Osteocyte (in vitro differentiated cells): Measurements from ENCODE around the gene EEF1B2. TPM values are rescaled to one million over a fixed set of nuclear protein-coding genes. Genes with fewer than 3 reads are reported as not detected.
A peak's percentile ranks its signal among the peaks of the same experiment; 100 is the strongest.
"Not testable (repeated sequence)": the region's sequence is repeated elsewhere in the genome, so short reads cannot be mapped to it uniquely, and the experiment has no call there.

Experiments
- DNase-seq: peaks from one replicate; pipeline ENCODE4 v3.0.0; 2021; ENCODE audit warnings: mixed read lengths; ENCODE audit not compliant: unreplicated experiment; ENCODE audit errors: extremely low spot score
- H3K27ac Mint-ChIP-seq: one replicate; pipeline ENCODE4 v1.8.0; 2021; ENCODE audit warnings: mild to moderate bottlenecking, mixed read lengths; ENCODE audit not compliant: unreplicated experiment
- H3K27me3 Mint-ChIP-seq: one replicate; pipeline ENCODE4 v1.8.0; 2021; ENCODE audit warnings: mixed read lengths; ENCODE audit not compliant: unreplicated experiment
- H3K36me3 Mint-ChIP-seq: one replicate; pipeline ENCODE4 v1.8.0; 2021; ENCODE audit warnings: mixed read lengths; ENCODE audit not compliant: unreplicated experiment
- H3K4me1 Mint-ChIP-seq: one replicate; pipeline ENCODE4 v1.8.0; 2021; ENCODE audit warnings: mixed read lengths; ENCODE audit not compliant: unreplicated experiment
- H3K4me3 Mint-ChIP-seq: one replicate; pipeline ENCODE4 v1.8.0; 2021; ENCODE audit warnings: mild to moderate bottlenecking, moderate library complexity, mixed read lengths; ENCODE audit not compliant: unreplicated experiment
- H3K9me3 Mint-ChIP-seq: one replicate; pipeline ENCODE4 v1.8.0; 2021; ENCODE audit warnings: mixed read lengths; ENCODE audit not compliant: unreplicated experiment
- total RNA-seq: library from RNA; stranded (reverse); gene quantifications from 2 replicates; pipeline ENCODE4 v1.2.1, GENCODE V29; 2021
- TF ChIP-seq, protein P1 (sequence below): fragments of 200-600 bp; sonication (generic); IDR thresholded peaks from 2 replicates; pipeline ENCODE4 v1.5.0; 2021; ENCODE audit warnings: antibody characterized with exemption, mild to moderate bottlenecking, moderate library complexity

The EEF1B2 gene
- total RNA-seq, 1 donor from 2014 or later: 433 TPM

DNA sequence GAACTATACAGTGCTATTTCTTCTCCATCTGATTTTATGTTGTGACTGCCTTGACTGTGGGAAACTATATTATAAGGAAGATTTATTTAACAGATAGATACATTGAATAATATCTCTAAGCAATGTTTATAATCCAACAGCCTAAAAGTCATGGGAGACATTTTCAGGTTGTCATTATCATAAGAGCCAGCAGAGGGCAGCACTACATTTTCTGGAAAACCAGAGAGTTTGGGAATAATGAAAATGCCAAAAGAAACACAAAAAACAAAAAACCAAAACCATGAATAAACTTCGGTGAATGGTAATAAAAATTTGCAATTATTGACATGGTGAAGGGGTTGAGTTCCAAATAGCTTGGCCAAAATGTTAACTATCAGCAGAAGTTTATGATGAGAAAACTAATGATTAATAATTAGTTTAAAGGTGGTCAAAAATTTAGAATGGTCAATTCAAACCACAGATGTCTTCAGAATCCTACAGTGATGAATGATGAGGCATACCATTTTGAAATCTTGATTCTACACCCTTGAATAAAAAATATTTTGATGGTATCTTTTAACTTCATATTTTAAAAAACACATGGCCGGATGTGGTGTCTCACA is 4.7 kb downstream of the EEF1B2 start:
- DNase-seq: no peak
- Mint-ChIP-seq H3K4me3 (no peak overlapping the region), H3K4me1 (peaks cover 18% of the 10 kb centered on the region), H3K9me3 (no peaks in the 10 kb centered on the region), H3K36me3 (peaks cover 34% of the 10 kb centered on the region), H3K27me3 (no peaks in the 10 kb centered on the region), H3K27ac (peak overlapping the region; percentile 34)
- TF ChIP-seq, protein P1, sequence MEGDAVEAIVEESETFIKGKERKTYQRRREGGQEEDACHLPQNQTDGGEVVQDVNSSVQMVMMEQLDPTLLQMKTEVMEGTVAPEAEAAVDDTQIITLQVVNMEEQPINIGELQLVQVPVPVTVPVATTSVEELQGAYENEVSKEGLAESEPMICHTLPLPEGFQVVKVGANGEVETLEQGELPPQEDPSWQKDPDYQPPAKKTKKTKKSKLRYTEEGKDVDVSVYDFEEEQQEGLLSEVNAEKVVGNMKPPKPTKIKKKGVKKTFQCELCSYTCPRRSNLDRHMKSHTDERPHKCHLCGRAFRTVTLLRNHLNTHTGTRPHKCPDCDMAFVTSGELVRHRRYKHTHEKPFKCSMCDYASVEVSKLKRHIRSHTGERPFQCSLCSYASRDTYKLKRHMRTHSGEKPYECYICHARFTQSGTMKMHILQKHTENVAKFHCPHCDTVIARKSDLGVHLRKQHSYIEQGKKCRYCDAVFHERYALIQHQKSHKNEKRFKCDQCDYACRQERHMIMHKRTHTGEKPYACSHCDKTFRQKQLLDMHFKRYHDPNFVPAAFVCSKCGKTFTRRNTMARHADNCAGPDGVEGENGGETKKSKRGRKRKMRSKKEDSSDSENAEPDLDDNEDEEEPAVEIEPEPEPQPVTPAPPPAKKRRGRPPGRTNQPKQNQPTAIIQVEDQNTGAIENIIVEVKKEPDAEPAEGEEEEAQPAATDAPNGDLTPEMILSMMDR: peak; percentile 78

DNA sequence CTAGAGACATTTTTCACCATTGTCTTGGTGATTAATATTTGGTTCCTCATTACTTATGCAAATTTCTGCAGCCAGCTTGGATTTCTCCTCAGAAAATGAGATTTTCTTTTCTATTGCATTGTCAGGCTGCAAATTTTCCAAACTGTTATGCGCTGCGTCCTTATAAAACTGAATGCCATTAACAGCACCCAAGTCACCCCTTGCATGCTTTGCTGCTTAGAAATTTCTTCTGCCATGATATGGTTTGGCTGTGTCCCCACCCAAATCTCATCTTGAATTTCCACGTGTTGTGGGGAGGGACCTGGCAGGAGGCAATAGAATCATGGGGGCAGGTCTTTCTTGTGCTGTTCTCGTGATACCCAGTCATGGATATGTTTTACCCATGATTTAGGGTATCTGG is 8.5 kb downstream of the EEF1B2 start:
- H3K27me3 Mint-ChIP-seq, H3K4me1 Mint-ChIP-seq, H3K4me3 Mint-ChIP-seq, H3K9me3 Mint-ChIP-seq, H3K27ac Mint-ChIP-seq, DNase-seq: not testable (repeated sequence)
- H3K36me3 Mint-ChIP-seq: peaks cover 12% of the 10 kb centered on the region

DNA sequence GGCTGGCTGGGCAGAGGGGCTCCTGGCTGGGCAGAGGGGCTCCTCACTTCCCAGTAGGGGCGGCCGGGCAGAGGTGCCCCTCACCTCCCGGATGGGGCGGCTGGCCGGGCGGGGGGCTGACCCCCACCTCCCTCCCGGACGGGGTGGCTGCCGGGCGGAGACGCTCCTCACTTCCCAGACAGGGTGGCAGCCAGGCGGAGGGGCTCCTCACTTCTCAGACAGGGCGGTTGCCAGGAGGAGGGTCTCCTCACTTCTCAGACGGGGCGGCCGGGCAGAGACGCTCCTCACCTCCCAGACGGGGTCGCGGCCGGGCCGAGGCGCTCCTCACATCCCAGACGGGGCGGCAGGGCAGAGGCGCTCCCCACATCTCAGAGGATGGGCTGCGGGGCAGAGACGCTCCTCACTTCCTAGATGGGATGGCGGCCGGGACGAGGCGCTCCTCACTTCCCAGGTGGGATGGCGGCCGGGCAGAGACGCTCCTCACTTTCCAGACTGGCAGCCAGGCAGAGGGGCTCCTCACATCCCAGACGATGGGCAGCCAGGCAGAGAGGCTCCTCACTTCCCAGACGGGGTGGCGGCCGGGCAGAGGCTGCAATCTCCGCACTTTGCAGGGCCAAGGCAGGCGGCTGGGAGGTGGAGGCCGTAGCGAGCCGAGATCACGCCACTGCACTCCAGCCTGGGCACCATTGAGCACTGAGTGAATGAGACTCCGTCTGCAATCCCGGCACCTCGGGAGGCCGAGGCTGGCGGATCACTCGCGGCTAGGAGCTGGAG is 12.1 kb downstream of the EEF1B2 start:
- DNase-seq: peak; percentile 60
- not testable (repeated sequence) for H3K9me3 Mint-ChIP-seq, H3K4me1 Mint-ChIP-seq, H3K27ac Mint-ChIP-seq, H3K4me3 Mint-ChIP-seq, H3K27me3 Mint-ChIP-seq
- peaks cover 12% of the 10 kb centered on the region for H3K36me3 Mint-ChIP-seq

DNA sequence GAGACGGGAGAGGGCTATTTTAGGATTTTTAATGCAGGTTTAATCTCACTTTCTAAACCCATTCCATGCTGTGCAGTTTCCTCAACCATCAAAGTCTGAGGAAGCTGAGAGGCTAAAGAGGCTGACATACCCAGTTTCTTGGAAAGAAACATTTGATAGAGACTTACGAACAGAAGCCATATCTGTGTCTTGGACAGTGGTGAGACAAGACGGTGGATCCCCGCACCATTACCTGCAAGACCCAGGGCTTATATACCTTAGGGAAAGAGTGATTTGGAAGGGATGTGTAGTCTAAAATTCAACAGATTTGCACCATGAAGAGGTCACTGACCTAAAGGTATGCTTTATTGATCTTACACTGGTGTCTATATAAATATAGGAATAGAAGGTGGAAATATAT is 13.5 kb downstream of the EEF1B2 start:
- Mint-ChIP-seq H3K27me3 (no peaks in the 10 kb centered on the region), H3K9me3 (no peaks in the 10 kb centered on the region), H3K27ac (no peak overlapping the region), H3K4me1 (no peaks in the 10 kb centered on the region), H3K36me3 (peaks cover 10% of the 10 kb centered on the region), H3K4me3 (no peak overlapping the region)
- DNase-seq: no peak
- TF ChIP-seq, protein P1: no peak

DNA sequence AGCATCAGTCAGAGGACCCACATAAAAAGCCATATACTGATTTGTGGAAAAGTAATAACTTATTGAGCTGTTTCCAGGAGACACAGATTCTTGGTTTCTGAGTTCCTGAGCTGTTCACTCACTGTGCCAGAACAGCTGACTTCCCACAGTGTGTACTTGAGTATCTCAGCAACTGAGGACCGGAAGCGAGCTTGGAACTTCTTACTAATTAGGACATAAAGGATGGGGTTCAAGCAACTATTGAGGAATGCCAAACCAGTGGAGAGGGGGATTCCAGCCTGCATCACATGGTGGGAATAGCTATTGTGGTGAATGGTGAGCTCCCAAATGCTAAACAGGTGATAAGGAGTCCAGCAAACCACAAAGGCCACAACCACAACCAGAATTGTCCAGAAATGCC is 16.4 kb downstream of the EEF1B2 start:
- no peaks in the 10 kb centered on the region for H3K27me3 Mint-ChIP-seq
- H3K9me3 Mint-ChIP-seq: no peaks in the 10 kb centered on the region
- no peak overlapping the region for H3K27ac Mint-ChIP-seq
- H3K4me3 Mint-ChIP-seq: no peak overlapping the region
- DNase-seq: no peak
- H3K4me1 Mint-ChIP-seq: no peaks in the 10 kb centered on the region
- peaks cover 7% of the 10 kb centered on the region for H3K36me3 Mint-ChIP-seq
- TF ChIP-seq, protein P1: no peak

DNA sequence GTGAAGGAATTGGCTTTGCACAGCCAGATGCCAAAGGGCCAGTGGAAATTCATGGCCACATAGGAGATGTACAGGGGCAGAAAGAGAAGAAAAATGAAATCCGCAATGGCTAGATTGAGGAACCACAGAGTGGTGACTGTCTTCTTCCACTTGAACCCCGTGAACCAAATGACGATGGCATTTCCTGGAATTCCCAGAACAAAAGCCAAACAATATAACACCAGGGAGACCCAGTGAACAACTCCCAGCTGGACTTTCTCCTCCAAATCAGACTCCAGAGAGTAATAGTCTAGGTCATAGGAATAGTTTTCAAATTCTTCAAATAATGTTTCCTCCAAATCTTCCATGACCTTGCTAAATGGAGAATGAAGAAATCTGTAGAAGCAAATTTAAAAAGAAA is 17.2 kb downstream of the EEF1B2 start:
- Mint-ChIP-seq H3K4me3 (no peak overlapping the region), H3K9me3 (no peaks in the 10 kb centered on the region), H3K27me3 (no peaks in the 10 kb centered on the region), H3K27ac (no peak overlapping the region), H3K36me3 (peaks cover 7% of the 10 kb centered on the region), H3K4me1 (no peaks in the 10 kb centered on the region)
- TF ChIP-seq, protein P1: no peak
- DNase-seq: no peak

DNA sequence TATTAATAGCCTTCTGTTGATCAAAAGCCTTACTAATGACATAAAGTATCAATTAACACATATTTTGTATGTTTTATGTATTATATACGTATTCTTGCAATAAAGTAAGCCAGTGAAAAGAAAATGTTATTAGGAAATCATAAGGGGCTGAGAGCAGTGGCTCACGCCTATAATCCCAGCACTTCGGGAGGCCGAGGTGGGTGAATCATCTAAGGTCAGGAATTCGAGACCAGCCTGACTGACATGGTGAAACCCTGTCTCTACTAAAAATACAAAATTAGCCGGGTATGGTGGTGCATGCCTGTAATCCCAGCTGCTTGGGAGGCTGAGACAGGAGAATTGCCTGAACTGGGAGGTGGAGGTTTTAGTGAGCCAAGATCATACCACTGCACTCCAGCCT is 21.8 kb downstream of the EEF1B2 start:
- H3K4me1 Mint-ChIP-seq, DNase-seq, H3K9me3 Mint-ChIP-seq, H3K27me3 Mint-ChIP-seq, H3K4me3 Mint-ChIP-seq, H3K27ac Mint-ChIP-seq, H3K36me3 Mint-ChIP-seq: not testable (repeated sequence)
